ENCODE results near the gene OPN5.

DNA sequence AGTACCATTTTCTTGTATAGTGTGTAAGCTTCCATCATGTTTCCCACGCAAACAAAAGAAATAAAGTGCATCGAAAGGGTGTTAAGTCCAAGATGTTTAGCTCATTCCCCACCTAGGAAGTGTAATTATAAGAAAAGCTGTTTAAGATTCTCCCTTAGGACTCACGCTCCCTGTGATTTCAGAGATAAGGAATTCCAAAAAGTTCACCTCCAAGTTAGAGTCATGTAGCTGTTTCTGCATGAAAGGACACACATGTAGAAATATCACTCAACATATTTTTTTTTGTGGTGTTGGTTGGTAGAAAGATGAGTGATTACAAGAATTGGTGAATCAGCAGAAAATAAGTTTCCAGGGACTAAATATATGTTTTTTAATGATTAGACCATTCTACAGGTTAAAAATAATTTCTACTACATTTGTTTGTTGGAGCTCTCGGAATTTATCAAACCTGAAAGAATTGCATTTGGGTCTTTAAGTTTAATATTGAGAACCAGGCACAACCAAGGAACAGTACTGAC is 10.4 kb downstream of the OPN5 start:
- TF ChIP-seq CTCF (conservative IDR thresholded peaks at IDR 0.05; ENCODE audit: low read length), result no peak
- TF ChIP-seq EZH2phosphoT487 (IDR thresholded peaks at IDR 0.05; ENCODE audit: borderline replicate concordance), result no peak

Measured in Loucy (cell line).